DND-41 (cell line): ENCODE measurements around the gene MLIP.

Source experiments
- CTCF ChIP-seq: IDR thresholded peaks from 2 replicates; pipeline ENCODE4 v1.5.1; 2012; ENCODE audit warnings: borderline replicate concordance, low read length, moderate library complexity, mild to moderate bottlenecking; ENCODE audit not compliant: poor library complexity, severe bottlenecking; ENCODE audit errors: extremely low read depth
- EZH2 ChIP-seq: IDR thresholded peaks from 3 replicates; pipeline ENCODE4 v1.6.1; 2012; ENCODE audit warnings: borderline replicate concordance, low read depth, mild to moderate bottlenecking, moderate library complexity, low read length, inconsistent platforms; ENCODE audit not compliant: severe bottlenecking

GRCh38 chr6:54243699-54244098 lies 132.5 kb downstream of the MLIP start:
- TF ChIP-seq CTCF (no peak), EZH2 (no peak)
